OCI-LY7 (cell line): ENCODE results near the gene STPG4. TPM values are rescaled to one million over a fixed set of nuclear protein-coding genes. Genes with fewer than 3 reads are reported as not detected.

ENCODE experiments used
- BruUV-seq: library from RNA; stranded (reverse); fragments of 400-500 nt; replicated peaks from 2 replicates; lab custom pipeline; 2021; lab: Mats Ljungman, UMichigan
- CTCF ChIA-PET: fragments of 300-600 bp; sonication (Branson Sonifier 250); formaldehyde crosslinking; loops from one replicate; lab custom pipeline; 2022; ENCODE audit warnings: antibody characterized with exemption; ENCODE audit not compliant: unreplicated experiment; lab: Charles Lee
- POLR2A ChIA-PET: fragments of 300-600 bp; sonication (Branson Sonifier 250); formaldehyde crosslinking; loops from one replicate; lab custom pipeline; 2022; ENCODE audit warnings: antibody characterized with exemption; lab: Charles Lee
- DNase-seq: peaks from one replicate; pipeline ENCODE4 v3.0.0-alpha.2; 2015; ENCODE audit warnings: low spot score
- H2AFZ ChIP-seq: fragments of 200-600 bp; sonication (generic), shearing (Covaris generic); 2 replicates; pipeline ENCODE4 v1.6.1; 2014; ENCODE audit warnings: mild to moderate bottlenecking, antibody characterized with exemption, low read length, moderate library complexity
- H3K27ac ChIP-seq: fragments of 200-600 bp; sonication (generic); 2 replicates; pipeline ENCODE4 v1.5.1; 2014; ENCODE audit warnings: mixed run types, low read depth, mild to moderate bottlenecking, moderate library complexity, low read length, inconsistent platforms; ENCODE audit not compliant: poor library complexity, severe bottlenecking
- H3K36me3 ChIP-seq: fragments of 200-600 bp; sonication (generic); 2 replicates; pipeline ENCODE4 v1.6.1; 2014; ENCODE audit warnings: mild to moderate bottlenecking, antibody characterized with exemption, low read length, moderate library complexity, mixed read lengths; ENCODE audit not compliant: insufficient read depth
- H3K4me1 ChIP-seq: fragments of 200-600 bp; sonication (generic); 2 replicates; pipeline ENCODE4 v1.5.1; 2014; ENCODE audit warnings: mild to moderate bottlenecking, low read length; ENCODE audit not compliant: insufficient read depth, poor library complexity, severe bottlenecking
- H3K4me2 ChIP-seq: fragments of 200-600 bp; sonication (generic); 2 replicates; pipeline ENCODE4 v1.6.1; 2014; ENCODE audit warnings: mild to moderate bottlenecking, low read length
- H3K4me3 ChIP-seq: fragments of 200-600 bp; sonication (generic); 2 replicates; pipeline ENCODE4 v1.5.1; 2014; ENCODE audit warnings: mild to moderate bottlenecking, low read depth, low read length; ENCODE audit not compliant: poor library complexity, severe bottlenecking
- H3K79me2 ChIP-seq: fragments of 200-600 bp; sonication (generic); 2 replicates; pipeline ENCODE4 v1.6.1; 2016; ENCODE audit warnings: low read depth, mild to moderate bottlenecking, low read length, moderate library complexity, mixed read lengths; ENCODE audit not compliant: insufficient read depth
- H3K9me2 ChIP-seq: fragments of 200-600 bp; sonication (generic); 2 replicates; pipeline ENCODE4 v1.6.1; 2016; ENCODE audit warnings: mild to moderate bottlenecking, low read length, mixed read lengths; ENCODE audit not compliant: insufficient read depth
- H3K9me3 ChIP-seq: fragments of 200-600 bp; sonication (generic); 2 replicates; pipeline ENCODE4 v1.6.1; 2014; ENCODE audit warnings: mild to moderate bottlenecking, mixed run types, low read length, mixed read lengths
- H4K20me1 ChIP-seq: fragments of 200-600 bp; sonication (generic); 2 replicates; pipeline ENCODE4 v1.6.1; 2014; ENCODE audit warnings: mild to moderate bottlenecking, antibody characterized with exemption, low read length, moderate library complexity, mixed read lengths; ENCODE audit not compliant: insufficient read depth
- CTCF ChIP-seq: fragments of 200-600 bp; sonication (generic); conservative IDR thresholded peaks from 2 replicates; pipeline ENCODE4 v1.5.1; 2014; ENCODE audit warnings: mild to moderate bottlenecking, antibody characterized with exemption, low read length, moderate library complexity, mixed read lengths
- EZH2phosphoT487 ChIP-seq: fragments of 200-600 bp; sonication (generic); IDR thresholded peaks from 2 replicates; pipeline ENCODE4 v1.6.1; 2018; ENCODE audit warnings: low read depth, borderline replicate concordance, mild to moderate bottlenecking, mixed run types, antibody characterized with exemption, low read length, moderate library complexity, mixed read lengths
- intact Hi-C: fragments of 100-400 bp; cut with micrococcal nuclease; formaldehyde crosslinking; loops from one replicate; pipeline ENCODE4 v1.10.0; 2022; ENCODE audit not compliant: unreplicated experiment
- total RNA-seq, 2 experiments: library from RNA; depleted of rRNA in 1 of 2; stranded (reverse); fragments of >200 nt in 1 of 2; shearing (Covaris generic) in 1 of 2; gene quantifications; 2 replicates each; pipeline ENCODE4 v1.2.3, GENCODE V29; 2014 to 2022

STPG4 gene
- total RNA-seq, 2 experiments from 2014 or later, result 0.68 TPM; not detected in 1

DNA sequence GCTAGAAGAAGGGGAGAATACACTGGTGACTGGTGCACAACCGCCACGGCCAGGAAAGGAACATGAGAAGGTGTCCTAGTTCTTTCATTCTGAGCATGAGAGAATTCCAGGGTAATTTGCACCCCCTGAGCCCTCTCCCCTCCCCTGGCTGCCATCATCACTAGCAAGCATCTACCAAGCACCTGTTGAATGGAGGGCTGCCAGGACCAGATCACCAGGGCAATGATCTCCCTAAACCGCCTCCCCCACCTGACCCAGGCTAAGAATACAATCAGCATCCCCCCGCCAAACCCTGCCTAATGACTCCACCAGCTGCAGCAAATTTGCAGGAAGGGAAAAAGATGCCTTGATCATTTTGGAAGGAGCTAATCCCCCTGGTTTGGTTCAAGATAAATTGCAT, 100.2 kb downstream of the STPG4 start:
- no peaks in the 10 kb centered on the region for H3K4me1 ChIP-seq
- no peaks in the 10 kb centered on the region for H3K79me2 ChIP-seq
- H3K9me3 ChIP-seq, result no peaks in the 10 kb centered on the region
- intact Hi-C loops, result no loop called here
- peaks cover 59% of the 10 kb centered on the region for H3K36me3 ChIP-seq
- no TSS peak for BruUV-seq
- no peaks in the 10 kb centered on the region for H3K9me2 ChIP-seq
- no peak overlapping the region for H3K27ac ChIP-seq
- ChIA-PET CTCF (no interaction called here), POLR2A (no interaction called here)
- no peak overlapping the region for H2AFZ ChIP-seq
- TF ChIP-seq CTCF (no peak), EZH2phosphoT487 (no peak)
- H4K20me1 ChIP-seq, result no peaks in the 10 kb centered on the region
- H3K4me2 ChIP-seq, result no peak overlapping the region
- DNase-seq, result no peak
- H3K4me3 ChIP-seq, result no peak overlapping the region

DNA sequence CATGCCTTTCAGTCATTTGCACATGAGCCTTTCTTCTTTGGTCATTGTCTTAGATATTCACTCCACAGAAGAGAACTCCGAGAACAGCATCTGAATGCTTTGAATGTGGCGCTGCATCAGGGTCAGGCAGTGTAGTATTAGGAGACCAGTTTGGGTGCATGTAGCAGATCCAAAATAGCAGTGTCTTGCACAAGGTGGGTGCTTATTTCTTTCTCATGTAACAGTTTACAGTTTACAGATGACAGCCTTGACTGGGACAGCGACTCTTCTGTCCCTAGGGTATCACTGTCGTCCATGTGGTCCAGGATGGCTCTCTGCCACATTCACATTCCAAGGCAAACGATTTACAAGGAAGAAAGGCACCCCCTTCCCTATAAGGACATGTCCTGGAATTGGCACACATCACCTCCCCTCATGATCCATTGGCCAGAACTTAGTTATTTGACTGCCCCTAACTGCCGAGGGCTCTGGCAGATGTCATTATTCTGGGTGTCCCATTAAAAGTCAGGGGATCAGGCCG, 101.0 kb downstream of the STPG4 start:
- H3K4me2 ChIP-seq, result no peak overlapping the region
- BruUV-seq, result no TSS peak
- H3K4me3 ChIP-seq, result no peak overlapping the region
- H2AFZ ChIP-seq, result no peak overlapping the region
- H3K79me2 ChIP-seq, result no peaks in the 10 kb centered on the region
- no peak for DNase-seq
- no peaks in the 10 kb centered on the region for H3K4me1 ChIP-seq
- peaks cover 60% of the 10 kb centered on the region for H3K36me3 ChIP-seq
- H3K27ac ChIP-seq, result no peak overlapping the region
- ChIA-PET CTCF (no interaction called here), POLR2A (no interaction called here)
- intact Hi-C loops, result no loop called here
- TF ChIP-seq CTCF (no peak), EZH2phosphoT487 (no peak)
- no peaks in the 10 kb centered on the region for H3K9me3 ChIP-seq
- no peaks in the 10 kb centered on the region for H3K9me2 ChIP-seq
- H4K20me1 ChIP-seq, result no peaks in the 10 kb centered on the region

GRCh38 chr2:47052847-47053246, 102.3 kb downstream of the STPG4 start:
- no peaks in the 10 kb centered on the region for H3K4me1 ChIP-seq
- no peaks in the 10 kb centered on the region for H3K9me3 ChIP-seq
- no TSS peak for BruUV-seq
- intact Hi-C loops, result no loop called here
- H3K27ac ChIP-seq, result no peak overlapping the region
- no peak overlapping the region for H2AFZ ChIP-seq
- no peak overlapping the region for H3K4me3 ChIP-seq
- no peaks in the 10 kb centered on the region for H3K9me2 ChIP-seq
- DNase-seq, result no peak
- peaks cover 72% of the 10 kb centered on the region for H3K36me3 ChIP-seq
- H3K4me2 ChIP-seq, result no peak overlapping the region
- ChIA-PET CTCF (no interaction called here), POLR2A (no interaction called here)
- no peaks in the 10 kb centered on the region; the same call in 1 of the 2 replicates for H4K20me1 ChIP-seq
- no peaks in the 10 kb centered on the region for H3K79me2 ChIP-seq
- TF ChIP-seq EZH2phosphoT487 (no peak), CTCF (no peak)
